Limb (tissue), 2 donors: ENCODE data around the gene CCDC116.
"Not testable (repeated sequence)": the region's sequence is repeated elsewhere in the genome, so short reads cannot be mapped to it uniquely, and the experiment has no call there.

Source experiments
- DNase-seq, 2 donors: peaks; one replicate each; pipeline ENCODE4 v3.0.0-alpha.2; 2016; ENCODE audit errors: extremely low spot score in 2 of 2

CCDC116 gene, protein sequence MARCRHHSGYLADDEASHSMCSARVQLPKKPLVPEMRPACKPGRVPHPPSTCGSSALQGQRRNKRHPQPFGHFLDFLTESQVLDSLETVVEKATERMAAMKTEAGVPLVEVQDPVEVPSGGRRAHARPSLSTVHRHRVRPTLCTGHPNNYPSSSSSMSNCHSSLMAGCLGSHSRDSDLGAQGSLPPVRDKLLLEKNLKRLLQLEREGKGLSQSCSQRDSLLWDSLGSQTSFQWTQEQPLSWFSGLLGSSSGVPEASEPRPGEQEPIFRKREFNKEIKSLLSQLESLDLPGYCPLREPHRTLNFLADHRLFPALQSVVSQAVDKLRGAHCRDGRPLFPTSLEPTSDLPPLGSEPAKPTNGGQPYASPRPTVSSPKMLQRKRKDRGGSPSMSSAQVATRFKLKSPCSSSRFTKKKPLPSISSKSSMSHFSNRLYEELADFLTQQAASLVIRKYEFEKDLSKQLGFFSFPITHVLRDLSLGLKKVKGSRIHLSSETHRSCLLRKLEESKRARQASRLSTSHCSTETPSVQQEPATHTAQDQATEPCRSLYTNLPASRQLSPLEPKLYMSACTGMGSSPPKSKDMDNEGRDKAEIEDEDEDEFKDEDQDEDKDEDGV

DNA sequence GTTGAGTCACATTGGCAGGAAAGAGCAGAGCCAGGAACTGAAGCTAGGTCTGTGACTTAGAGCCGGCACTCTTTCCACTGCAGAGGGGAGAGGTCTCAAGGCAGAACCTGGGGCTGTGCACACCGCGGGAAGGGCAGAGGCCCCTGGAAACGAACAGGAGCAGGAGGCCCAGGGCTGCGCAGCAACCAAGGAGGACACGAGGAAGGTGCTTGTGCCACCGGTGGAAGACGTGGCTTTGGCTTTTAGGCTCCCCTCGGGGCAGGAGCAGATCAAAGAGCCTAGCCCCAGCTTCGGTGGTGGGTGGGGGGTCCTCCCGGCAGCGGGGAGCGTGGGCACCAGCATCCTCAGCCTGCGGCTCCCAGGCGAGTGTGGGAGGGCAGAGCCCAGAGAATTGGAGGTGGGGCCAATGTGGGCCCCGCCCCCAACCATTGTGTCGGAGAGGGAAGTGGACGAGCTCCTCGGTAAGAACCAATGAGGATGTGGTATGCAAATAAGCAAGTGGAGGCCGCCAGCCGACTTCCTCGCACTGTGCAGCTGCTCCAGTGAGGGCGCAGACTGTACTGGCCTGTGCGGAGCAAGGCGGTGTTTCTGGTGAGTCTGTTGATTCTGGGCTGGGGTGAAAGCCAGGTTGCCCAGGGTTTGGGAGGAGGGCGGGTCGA, at the start of gene CCDC116:
Gene CCDC116 (plus strand): TSS at position 524 of the 659 bp plus-strand sequence. CDS start 422 bp downstream, outside the sequence.
- DNase-seq: no peak

DNA sequence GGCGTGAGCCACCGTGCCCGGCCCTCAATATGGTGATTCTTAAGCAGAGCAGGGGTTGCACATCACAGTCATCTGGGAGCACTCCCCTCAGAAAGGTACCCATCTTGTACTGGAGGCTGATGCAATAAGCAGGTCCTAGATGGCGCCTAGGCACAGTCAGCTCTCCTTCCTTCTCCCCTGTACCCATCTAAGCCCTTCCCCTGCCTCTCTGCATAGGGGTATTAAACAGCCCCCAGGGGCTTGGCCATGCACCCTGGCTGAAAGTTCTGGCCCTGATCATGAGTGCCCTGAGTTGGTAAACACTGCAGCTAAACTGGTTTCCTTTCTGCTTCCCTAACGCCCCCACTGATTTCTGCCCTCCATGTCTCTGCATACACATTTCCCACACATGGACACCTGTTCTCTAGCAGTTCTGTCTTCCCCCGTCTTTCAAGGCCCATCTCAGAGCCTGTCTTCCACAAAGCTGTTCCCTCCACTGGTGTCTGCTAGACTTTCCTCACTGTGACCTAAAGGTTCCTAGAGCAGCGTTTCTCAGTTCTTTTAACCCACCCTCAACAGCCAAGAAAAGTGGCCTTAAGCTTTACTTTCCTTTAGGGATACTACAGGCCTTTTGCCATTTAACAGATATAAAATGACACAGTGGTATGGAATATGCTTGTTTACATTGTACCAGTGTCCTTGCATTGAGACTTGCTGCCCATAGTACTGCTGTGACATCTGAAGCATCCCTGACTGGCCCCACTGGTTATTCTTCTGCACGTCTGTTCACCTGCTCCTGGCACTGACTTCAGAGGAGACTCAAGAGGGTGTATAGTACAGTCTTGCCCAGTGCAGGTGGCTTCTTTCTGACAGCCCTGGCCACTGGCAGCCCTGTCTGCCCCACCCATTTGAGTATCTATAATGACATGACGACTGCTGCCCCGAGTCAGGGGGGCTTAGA, 49.5 kb upstream of the CCDC116 start:
- no peak for DNase-seq

DNA sequence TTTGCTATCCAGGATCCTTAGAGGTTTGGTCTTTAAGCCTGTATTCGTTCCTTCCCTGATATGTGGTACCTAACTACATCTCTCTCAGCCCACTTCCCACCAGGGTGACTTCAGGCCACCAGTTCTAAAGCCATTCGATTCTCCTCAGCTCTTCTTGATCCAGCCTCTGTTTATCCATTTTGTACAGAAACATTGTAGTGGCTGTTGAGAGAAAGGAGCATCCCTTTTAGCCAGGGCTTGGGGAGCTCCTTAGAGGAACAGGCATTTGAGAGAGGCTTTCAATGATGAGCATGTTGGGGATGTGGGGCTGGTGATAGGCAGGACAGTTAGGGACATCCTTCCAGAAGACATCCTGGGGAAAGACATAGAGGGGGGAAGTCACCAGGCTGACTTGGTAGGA, 47.2 kb upstream of the CCDC116 start:
- no peak for DNase-seq

DNA sequence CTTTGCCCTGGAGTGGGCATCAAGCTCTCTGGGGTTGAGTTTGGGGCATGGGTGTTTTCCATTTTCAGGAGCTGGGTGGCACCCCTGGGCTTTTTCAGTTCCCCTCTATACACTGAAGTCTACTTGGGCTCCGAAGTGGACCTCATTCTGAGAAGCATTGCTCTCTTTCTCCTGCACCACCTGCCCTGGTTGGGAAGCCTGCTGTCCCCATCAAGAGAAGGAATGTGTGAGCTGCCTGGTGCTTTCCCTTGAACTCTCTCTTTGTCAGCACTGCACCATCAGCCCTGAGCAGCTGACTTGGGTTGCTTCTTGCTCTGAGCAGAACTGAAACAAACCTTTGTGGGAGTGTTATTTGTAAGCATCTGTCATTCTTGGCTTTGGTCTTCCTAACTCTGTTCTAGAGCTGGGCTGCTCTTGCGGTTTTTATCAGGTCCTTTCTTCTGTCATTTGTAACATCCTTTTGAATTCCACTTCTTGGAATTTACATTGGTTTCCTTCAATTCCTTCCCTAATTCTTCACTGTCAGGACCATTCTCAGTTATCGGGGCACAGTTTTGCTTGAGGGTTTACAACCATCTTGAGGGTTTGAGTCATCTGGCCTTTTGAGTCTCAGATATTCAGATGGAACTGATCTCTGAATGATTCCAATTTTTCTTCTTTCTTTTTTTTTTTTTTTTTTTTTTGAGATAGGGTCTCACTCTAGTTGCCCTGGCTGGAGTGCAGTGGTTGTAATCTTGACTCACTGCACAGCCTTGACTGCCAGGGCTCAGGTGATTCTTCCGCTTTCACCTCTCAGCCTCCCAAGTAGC, 44.6 kb upstream of the CCDC116 start:
- no peak for DNase-seq

DNA sequence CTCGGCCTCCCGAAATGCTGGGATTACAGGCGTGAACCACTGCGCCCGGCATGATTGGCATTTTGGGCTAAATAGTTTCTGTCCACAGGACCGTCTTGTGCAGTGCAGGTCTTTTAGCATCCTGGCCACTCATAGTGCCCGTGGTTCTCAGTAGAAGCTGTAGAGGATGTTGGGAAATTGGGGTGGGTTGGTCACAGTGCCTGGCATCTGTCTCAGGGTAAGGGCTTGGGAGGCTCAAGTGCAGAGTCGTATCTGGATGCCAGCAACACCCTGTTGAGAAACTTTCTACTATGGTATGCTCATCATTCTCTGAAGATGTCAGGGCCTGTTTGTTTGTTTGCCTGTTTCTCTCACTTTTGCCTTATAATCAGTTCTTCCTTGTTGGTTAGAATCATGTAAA, 43.2 kb upstream of the CCDC116 start:
- DNase-seq: no peak

DNA sequence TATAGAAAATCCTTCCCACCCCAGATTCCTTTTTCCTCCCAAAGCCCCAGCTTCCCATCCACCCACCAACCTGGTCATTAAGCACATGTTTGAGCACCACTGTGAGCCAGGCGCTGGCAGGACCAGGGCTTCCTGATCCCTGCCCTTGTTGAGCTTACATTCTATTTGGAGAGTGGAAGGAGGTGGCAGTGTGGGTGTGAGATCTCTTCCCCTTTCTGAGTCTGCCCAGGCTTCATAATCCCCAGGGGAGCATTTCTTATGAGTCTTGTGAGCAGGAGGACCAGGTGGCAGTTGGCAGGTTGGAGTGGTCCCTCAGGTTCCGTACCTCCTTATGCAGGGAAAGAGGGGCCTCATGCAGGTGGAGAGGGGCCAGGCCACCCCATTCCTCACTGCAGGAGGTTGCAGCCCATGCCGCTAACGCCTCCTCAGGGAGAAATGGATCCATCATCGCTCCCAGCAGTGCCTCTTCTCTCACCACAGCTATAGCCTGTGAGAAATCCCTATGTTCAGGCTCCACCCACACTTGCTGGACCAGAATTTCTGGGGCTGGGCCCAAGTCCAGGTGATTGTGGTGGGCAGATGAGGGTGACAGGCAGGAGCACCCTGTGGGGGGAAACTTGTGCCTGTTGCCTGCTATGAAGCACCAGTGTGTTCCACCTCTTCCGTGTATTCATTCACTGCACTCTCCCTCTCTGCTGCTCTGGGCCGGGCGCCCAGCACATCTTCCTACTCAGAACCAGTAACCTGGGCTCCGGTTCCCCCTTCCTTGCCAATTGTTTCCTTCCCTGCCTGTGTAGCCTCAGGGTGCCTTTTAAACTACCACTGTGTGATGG, 41.5 kb upstream of the CCDC116 start:
- no peak for DNase-seq

DNA sequence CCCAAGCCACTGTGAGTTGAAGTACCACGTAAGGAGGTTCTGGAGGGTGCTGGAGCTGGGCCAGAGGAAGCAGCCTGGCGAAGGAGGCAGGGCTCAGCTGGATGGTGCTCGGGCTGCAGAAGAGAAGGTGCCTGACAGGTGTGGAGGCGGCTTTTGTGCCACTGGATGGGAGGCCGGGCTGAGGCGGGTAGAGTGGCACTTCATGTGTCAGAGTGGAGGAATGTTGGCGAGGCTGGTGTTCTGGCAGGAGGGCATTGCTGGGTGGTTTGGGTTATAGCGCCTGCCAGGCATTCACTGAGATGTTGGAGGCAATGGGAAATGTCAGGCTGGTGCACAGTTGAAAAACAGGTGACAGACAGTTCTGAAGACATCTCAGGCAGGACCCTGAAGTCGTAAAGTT, 40.9 kb upstream of the CCDC116 start:
- no peak for DNase-seq

DNA sequence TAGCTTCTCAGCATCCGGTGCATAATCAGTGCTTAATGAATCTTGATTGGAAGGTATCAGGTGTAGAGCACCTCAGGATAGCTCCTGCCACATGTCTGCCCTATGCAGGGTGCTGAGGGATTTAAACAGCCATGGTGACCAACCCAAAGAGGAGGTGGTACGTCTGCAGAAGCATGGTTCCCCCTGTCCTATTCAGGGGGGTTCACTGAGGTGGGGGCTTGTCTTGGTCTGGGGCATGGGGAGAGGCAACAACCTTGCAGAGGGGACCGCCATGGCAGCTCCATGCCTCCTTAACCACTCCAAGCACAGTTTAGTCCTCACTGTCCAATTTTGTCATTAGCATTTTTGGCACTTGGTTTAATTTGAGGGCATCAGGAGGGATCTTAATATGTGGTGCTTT, 40.1 kb upstream of the CCDC116 start:
- no peak for DNase-seq

DNA sequence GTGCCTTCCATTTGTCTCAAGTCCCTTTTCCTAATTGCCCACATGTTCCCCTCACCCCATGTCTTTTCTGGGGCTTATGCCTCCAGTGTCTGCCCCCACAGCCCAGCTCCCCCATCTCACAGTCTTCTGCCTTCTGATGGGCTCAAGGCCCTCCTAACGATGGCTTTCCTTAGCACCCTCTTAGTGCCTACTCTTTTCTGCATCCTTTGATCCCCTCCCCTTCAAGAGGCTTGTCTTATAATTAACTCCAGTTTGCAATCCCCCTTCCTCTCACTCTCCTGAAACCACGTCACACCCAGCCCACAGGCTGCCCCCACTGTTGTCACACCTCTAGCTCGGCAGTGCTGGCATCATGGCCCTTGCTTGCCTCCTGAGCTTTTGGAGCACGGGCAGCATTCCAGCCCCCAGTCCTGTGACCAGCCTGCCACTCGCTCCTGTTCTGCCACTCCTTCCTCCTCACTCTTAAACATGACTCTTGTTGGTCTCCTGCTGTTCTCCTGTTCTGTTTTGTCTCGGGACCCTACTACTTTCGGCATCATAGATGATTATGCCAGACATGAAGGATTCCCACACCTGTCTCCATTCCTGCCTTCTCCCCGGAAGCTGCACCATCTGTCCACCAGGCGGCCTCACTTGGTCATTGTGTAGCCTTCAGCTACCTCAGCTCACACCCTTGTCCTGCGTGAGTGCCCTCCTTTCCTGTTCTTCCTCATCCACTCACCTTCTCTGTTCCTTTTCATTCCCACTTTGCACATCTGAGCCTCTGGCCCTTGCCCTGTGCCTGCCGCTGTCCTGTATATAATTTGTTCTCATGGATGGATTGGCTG, 38.9 kb upstream of the CCDC116 start:
- DNase-seq: no peak

DNA sequence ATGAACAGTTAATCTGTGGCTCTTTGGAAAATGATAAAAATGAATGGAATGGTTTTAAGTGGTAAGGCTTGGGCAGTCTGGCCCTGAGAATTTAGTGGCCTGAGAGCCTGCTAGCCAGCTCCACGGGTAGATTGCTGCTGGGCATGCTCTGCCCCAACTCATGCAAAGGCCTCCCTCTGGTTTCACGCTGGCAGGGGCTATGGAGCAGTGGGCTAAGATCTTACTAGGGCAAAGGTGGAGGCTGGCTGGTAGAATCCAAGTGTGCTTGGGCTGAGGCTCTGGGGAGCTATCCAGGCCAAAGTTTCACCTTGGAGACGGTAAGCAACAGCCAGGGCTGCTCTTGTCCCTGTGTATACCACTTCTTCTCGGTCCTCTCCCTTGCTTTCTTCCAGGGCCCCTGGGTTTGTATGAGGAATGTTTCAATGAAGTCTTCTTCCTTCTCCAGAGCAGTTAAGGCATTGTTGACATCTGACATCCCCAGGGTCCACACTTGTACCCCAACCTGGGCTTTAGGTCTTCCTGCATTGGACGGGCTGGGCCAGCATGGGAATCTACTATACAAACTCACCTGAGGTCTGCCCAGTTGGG, 37.6 kb upstream of the CCDC116 start:
- no peak for DNase-seq

DNA sequence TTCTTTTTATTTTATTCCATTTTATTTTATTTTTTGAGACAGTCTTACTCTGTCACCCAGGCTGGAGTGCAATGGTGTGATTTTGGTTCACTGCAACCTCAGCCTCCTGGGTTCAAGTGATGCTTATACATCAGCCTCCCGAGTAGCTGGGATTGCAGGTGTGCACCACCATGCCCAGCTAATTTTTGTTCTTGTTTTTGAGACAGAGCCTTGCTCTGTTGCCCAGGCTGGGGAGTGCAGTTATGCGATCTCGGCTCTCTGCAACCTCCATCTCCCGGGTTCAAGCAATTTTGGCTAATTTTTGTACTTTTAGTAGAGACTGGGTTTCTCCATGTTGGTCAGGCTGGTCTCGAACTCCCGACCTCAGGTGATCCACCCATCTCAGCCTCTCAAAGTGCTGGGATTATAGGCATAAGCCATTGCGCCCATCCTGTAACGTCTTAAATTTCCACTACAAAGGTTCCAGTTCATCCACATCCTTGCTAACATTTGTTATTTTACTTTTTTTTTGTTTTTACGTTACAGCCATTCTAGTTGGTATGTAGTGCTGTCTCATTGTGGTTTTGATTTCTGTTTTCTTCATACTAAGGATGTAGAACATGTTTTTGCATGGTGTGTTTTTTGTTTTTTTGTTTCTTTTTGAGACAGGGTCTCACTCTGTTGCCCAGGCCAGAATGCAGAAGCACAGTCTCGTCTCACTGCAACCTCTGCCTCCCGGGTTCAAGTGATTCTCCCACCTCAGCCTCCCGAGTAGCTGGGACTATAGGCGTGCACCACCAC, 36.0 kb upstream of the CCDC116 start:
- not testable (repeated sequence) for DNase-seq

DNA sequence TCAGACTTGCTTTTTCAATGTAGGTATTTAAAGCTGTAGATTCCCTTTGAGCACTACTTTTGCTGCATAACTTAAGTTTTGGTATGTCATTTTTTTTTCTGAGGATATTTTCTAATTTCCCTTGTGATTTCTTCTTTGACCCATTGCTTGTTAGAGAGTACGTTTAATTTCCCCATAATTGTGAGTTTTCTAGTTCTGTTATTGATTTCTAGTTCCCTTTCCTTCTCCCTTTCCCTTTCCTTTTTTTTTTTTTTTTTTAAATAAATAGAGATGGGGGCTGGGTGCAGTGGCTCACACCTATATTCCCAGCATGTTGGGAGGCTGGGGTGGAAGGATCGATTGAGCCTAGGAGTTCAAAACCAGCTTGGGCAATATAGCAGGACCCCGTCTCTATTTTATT, 34.3 kb upstream of the CCDC116 start:
- DNase-seq: no peak

DNA sequence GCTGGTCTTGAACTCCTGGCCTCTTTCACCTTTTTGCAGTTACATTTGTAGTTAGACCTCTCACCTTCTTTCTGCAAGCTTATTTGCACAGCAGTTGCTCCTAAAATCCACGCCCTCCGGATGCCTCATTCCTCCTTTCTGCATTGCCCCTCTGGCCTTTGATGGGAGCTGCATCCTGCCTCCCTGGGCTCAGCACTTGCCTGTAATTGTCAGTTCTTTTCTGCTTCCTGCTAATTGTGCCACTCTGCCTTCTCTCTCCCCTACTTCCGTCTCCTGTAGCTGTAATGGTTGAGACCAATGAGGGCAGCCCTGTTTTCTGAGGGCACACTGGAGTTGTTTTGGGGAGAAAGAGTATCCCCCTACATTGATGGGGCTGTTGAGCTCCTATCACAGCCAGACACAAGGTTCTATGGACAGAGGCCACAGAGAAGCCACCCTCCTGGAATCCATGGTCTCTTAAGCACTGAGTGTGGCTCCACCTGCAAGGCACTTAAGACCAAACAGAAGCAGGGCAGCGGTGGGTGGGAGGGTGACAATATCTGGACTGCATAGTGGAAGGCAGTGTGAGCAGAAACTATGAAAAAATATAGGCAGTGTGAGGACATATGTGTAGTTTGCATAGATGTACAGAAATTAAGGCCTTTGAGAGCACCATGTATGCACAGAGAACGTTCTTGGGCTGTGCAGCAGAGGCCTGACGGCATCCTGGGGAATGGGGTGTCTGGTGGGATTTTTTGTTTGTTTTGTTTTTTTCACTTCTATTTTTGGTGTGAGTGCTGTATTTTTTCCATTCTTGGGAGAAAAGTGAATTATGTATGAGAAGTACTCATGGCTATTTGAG, 33.3 kb upstream of the CCDC116 start:
- DNase-seq: no peak

DNA sequence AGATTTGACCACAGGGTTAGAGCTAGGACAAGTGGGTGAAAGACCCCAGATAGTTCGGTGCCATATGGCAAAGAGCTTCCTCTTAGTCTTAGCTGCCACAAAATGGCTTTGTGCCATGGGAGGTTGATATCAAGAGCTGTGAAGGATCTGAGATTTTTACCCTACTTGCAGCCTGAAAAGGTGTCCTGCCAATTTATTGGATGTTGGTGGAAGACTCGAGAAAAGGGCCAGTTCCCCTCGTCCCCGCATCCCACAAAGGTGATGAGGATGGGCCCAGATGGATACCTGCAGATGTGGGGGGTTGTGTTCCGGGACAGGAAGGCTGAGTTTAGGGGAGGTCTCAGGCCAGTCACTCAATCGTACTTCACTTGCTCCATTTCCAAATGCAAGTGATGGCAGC, 30.0 kb upstream of the CCDC116 start:
- no peak for DNase-seq

DNA sequence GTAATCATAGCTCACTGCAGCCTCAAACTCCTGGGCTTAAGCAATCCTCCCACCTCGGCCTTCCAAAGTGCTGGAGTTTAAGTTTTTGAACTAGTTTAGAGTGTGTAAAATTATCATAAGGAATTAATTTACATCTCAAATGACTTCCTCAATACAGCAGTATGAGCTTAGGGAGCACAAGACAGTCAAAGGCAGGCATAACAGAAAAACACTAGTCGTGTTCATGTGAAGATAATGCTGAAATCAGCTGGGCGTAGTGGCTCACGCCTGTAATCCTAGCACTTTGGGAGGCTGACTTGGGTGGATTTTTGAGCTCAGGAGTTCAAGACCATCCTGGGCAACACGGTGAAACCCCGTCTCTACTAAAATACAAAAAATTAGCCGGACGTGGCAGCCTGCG, 28.6 kb upstream of the CCDC116 start:
- no peak for DNase-seq

DNA sequence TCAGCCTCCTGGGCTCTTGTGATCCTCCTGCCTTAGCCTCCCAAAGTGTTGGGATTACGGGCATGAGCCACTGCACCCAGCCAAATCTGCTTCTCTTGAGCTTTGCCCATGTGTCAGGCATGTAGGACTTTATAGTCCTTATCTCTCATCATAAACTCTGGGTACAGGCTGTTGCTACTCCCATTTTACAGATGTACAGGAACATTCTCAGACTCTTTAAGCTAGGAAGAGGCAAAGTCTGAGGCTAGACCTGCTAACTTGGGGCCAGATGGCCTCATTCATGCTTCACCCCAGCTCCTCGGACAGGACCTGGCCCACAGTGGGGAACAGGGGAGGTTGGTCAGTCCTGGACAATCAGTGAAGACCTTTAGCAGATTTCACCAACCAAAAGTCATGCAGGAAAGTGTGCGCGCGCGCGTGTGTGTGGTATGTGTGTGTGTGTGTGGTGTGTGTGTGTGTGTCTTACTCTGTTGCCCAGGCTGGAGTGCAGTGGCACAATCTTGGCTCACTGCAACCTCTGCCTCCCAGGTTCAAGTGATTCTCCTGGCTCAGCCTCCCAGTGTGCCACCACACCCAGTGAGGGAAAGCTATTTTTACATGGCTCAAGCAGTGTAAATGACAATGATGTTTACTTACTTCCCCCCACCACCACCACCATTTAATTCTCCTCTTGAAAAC, 26.5 kb upstream of the CCDC116 start:
- no peak for DNase-seq
